GM21390 (cell line): ENCODE data around the gene KRT2.

Source experiments
- ATAC-seq: cut with Tn5 transposase; IDR thresholded peaks from one replicate; pipeline ENCODE4 v1.9.1; 2021; ENCODE audit not compliant: unreplicated experiment

KRT2 gene

GRCh38 chr12:52643233-52644077, 8.6 kb downstream of the KRT2 start:
- no peak for ATAC-seq

GRCh38 chr12:52641468-52641867, 10.5 kb downstream of the KRT2 start:
- no peak for ATAC-seq

GRCh38 chr12:52637299-52637698, 14.7 kb downstream of the KRT2 start:
- no peak for ATAC-seq

DNA sequence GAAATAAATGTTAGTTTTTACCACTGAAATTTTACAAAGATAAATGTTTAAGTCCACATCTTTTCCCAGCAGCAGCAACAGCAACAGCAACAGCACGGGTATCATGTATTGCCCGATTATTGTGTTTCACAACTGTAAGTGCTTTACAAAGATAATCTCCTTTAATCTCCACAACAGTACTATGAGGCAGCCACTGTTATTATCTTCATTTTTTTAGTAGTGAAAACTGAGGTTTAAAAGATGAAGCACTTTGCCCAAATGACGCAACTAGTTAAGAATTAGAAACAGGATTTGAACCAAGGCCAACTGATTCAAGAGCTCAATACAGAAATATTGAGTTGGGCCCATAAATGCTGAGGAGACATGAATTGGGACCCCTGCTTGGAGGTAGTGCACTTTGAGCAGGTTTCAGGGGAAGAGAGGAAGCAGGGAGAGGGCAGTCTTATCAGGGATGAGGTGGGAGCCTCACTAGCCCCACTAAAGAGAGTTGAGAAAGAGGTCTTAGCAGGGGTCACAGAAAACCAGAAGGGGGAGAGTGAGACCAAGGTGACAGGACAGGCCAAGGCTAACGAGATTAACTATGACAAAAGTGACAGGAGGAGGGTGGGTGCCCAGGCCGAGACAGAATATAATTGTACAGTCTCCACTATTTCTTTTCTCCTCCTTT, 15.3 kb downstream of the KRT2 start:
- ATAC-seq, result no peak

- ATAC-seq, result no peak
These were observed 15.8 kb downstream of the KRT2 start for GRCh38 chr12:52636189-52636588.

DNA sequence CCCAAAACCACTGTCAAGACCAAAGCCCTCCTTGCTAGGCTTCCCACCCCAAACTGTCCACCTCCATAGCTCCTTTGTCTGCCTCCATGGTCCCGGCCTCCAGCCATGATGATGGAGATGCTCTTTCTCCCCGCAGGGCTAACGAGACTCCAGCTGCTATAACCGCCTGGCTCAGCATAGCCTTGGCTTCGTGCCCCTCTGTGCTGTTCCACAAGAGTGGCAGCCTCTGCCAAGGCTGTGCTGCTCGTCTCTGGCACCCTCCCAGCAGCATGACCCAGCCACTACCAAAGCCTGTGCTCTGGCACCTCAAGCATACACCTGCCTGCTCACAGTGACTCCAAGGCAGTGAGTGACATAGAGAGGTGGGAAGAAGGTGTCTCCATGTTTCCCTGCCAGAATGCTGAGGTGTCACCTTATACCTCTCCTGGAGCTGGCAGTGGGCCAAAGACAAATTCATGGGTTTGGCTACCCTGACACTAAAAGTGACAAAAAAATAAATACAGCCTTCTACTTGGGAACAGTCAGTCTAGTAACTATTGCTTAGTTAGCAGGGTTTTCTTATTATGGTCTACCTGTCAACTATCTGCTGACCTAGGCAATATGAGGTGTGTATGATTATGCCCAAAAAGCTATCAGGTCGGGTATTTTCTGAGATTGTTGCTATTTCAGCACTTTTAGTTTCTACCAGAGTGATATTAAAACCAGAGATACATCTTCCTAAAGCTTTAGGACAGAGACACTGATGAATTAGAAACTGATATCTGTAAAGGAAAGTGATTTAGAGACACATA, 17.6 kb downstream of the KRT2 start:
- ATAC-seq, result no peak

DNA sequence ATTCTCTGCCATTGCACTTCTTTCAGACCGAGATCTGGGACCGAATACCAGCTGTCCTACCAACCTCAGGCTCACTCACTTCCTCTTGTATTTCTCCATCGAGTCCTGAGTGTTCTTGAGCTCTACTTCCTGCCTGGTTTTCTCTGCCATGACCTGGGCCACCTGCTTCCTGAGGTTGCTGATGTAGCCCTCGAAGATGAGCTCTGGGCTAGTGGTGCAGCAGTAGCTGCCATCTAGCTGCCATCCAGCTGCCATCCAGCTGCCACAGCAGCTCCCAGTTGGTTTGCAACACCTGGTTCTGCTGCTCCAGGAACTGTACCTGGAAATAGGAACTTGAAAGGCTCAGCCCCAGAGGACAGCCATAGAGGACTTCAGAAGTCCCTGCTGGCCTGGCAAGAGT, 18.6 kb downstream of the KRT2 start:
- ATAC-seq, result no peak

GRCh38 chr12:52632656-52633055, 19.4 kb downstream of the KRT2 start:
- ATAC-seq, result no peak

DNA sequence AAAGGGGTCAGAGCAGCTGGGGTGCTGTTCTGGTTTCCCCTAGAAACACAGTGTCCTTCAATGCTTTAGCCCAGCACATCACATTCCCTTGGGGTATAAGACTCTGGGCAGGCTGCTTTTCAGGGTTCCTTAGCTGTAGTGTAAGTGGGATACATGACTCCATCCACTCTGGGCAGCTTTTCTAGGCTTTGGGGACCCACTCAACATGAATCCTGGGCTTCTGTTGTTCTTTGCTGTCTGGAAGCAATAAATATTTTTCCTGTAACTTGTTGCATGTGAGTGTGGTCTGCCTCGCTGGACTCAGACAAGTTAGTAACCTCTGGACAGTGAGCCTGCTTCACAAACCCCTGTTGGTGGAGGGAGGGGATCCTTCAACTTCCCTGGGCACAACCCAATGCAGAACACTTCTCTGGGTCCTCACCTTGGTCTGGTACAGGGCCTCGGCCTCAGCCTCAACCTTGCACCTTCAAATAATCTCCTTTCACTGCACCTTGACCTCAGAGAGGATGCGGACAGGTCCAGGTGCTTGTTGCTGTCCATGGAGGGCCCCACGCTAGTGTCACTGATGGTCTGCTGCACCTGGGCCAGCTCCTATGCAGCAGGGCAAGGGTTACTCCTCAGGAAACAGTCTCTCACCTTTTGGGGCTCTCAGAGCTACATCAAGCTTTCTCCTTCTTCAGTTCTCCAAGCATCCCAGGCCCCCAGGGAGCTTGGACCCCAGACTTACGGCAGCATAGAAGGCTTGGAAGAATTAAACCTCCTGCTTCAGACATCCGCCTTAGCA, 20.1 kb downstream of the KRT2 start:
- no peak for ATAC-seq

DNA sequence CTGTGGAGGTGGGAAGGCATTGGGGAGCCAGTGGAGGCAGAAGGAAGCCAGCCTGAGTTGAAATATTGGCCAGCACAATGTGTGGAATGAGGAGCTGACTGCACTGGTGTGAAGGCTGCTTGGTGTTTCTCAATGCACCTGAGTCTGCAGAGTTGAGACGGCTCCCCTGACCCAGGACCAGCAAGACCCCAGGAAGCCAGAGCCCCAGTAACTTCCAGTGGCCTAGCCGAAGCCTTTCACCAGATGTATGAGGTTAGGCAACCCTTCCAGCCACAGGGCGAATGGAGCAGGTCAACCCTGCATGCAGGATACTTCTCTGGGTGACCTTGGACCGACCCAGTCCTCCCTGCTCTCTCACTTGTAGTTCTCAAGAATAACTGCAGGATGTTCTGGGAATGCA, 20.7 kb downstream of the KRT2 start:
- no peak for ATAC-seq

- ATAC-seq, result no peak
These were observed 21.3 kb downstream of the KRT2 start for GRCh38 chr12:52630599-52631200.

DNA sequence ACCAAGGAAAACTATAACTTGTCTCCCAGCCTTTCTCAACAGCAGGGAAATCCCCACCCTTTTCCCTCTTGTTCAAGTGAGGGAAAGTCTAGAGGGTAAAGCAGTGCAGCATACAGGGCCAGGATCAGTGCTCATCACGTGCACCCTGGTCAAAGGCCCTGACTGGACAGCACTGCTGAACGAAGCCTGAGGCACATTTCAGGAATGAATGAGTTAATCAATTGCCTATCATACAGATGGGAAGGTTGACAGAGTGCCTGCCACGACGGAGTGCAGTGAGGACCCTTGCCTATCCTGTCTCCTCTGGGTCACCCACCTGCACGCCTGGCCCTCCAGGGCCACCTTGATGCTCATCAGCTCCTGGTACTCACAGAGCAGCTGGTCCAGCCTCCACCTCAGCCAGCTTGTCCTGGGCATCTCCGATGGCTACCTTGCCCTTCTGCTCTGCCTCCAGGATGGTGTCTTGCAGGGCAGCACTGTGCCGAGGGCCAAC, 22.0 kb downstream of the KRT2 start:
- ATAC-seq, result no peak

DNA sequence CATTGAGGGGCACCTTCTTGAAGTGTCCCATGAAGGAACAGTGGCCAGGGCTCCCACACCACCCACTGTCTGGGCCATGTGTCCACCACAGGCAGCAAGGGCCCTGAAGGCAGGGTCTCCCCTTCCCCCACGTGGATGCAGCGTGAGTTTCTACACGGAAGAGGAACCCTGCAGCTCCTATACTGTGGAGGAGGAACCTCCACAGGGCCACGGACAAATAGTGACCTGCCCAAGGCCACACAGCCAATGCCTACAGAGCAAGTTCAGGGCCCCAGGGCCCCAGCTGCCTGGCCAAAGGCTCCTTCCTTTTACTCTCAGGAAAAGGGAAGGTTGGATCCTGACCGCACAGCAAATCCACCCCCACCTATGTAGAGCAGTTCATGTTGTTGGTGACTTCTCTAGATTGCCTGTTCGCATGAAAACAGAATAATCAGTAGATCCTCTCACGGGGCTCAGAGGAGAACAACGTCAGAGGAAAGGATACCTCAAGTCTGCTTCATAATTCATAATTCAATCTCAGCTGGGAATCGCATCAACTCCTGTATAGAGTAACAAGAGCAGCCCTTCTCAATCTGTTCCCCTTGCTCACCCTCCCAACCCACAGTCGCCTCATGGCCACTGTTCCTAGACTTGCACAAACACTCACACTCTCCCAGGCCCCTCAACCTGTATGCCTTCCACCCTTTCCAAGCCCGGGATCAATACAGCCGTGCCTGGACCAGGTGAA, 22.6 kb downstream of the KRT2 start:
- ATAC-seq, result no peak

DNA sequence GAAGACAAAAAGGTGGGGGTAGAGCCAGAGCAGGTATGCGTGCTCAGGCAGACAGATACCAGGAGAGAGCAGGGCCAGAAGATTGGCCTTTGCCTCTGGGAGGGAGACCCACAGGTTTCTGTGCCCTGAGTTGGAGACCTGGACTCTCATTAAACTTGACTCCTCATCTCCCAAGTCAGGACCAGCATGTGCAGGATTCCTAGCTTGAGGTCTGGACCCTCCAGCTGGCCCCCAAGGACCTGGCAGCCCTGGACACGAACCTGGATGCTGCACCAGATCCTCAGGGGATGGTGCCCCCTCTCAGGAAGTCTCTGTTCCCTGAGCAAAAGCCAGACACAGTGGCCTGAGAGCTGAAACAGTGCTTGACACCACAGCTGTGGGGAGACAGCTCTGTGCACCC, 23.2 kb downstream of the KRT2 start:
- ATAC-seq, result no peak

- ATAC-seq, result no peak
These were observed 23.9 kb downstream of the KRT2 start for GRCh38 chr12:52628111-52628507.

DNA sequence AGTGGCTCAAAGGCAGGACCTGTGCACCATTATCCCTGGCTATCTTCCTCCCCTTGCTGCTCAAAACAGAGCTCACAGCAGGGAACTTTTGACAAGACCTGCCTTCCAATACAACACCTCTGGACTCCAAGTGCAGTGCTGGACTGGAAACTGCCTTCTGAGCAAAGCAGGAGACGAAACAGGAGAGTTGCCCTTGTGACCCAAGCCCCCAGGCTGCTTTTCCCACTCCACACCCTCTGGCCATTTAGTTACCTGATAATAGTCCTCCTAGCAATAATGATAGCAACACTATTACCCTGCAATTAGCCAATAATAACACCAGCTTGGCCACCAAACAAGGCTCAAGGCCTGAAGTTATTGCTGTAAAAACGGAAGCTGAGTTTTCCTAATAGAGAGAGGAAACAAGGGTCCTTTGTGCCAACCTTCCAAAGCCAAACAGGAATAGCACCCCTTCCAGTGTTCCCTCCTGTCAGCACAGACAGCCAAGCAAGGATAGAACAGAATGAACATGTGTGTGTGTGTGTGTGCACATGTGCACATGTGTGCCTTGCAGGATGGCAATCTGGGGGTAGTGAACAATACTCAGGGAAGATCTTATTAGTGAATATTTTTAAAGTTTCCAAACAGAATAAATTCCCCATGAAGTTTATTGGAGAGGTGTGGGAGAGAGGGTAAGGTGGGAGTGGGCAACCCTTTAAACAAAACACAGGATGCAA, 24.5 kb downstream of the KRT2 start:
- ATAC-seq, result no peak

GRCh38 chr12:52622349-52622748, 29.7 kb downstream of the KRT2 start:
- no peak for ATAC-seq

DNA sequence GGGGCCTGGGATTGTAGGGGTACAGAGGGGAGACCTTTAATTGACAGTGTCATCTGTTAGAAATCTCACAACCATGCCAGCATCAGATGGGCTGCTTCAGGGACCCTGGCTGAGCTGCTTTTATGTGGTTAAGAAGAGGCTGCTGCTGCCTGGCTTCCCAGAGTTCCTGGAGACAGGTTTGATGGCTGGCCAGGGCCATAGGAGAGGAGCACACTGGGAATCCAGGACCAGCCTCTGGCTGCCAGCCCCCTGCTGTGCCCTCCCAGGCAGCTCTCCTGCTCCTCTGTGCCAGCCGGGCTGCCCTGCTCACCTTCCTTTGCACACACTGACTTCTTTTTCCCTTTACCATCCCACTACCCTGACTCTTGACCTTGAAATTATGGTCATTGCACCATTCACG, 33.1 kb downstream of the KRT2 start:
- no peak for ATAC-seq

DNA sequence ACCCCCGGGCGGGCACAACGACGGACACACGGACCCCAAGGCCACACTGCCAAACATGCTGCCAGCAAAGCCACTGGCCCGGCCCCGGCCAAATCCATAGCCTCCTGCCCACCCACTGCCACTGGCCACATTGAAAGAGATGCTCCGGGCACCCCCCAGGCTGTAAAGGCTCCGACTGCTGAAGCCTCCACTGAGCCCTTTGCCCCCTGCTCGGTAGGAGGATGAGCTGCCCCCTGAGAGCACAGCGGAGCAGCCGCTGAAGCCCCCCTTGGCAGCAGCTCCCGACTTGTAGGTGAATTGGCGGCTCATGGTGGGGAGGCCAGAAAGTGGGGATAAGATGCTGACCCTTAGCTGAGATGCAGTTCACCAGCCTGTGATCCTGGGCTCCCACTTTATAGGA, 33.8 kb downstream of the KRT2 start, which contains the start of gene KRT73:
Gene KRT73, minus strand, starts transcription at position 344 of the 400 bp plus-strand sequence. Its CDS starts 35 bp downstream, at position 309.
- no peak for ATAC-seq
